ENCODE data around the gene POU2AF2. TPM values are rescaled to one million over a fixed set of nuclear protein-coding genes. Genes with fewer than 3 reads are reported as not detected.

Gene POU2AF2
- total and polyA plus RNA-seq, 2 donors (not counting 3 experiments of a cell fraction or from before 2014, with no cell fraction given) = not detected

GRCh38 chr11:111302298-111302697 is 56.8 kb downstream of the POU2AF2 start:
- Histone ChIP-seq H3K9ac (replicated peaks; ENCODE audit: extremely low read depth, insufficient read depth, low read length) (no peak overlapping the region), H3K27ac (ENCODE audit: insufficient read depth, low read depth, low read length) (no peak overlapping the region), H3K4me2 (ENCODE audit: insufficient read depth, low read length) (no peak overlapping the region), H3K9me1 (replicated peaks; ENCODE audit: control insufficient read depth, extremely low read depth, insufficient read depth, low read length) (no peaks in the 10 kb centered on the region), H3K4me1 (ENCODE audit: control insufficient read depth, extremely low read depth, insufficient read depth, low read length) (no peaks in the 10 kb centered on the region), H3K9me3 (replicated peaks; ENCODE audit: control insufficient read depth, insufficient read depth, low read length) (no peaks in the 10 kb centered on the region), H3K4me3 (replicated peaks in 1 of 3; ENCODE audit: insufficient read depth in 1 of 3, low read depth in 1 of 3, low read length in 3 of 3) (no peak overlapping the region), H3K27me3 (ENCODE audit: control insufficient read depth in 2 of 2, insufficient read depth in 2 of 2, low read length in 2 of 2) (peaks cover 28 to 52% of the 10 kb centered on the region in 2 experiments), H4K20me1 (replicated peaks; ENCODE audit: control insufficient read depth, extremely low read depth, insufficient read depth, low read length) (no peaks in the 10 kb centered on the region), H2AFZ (ENCODE audit: low read depth, low read length) (no peak overlapping the region), H3K36me3 (ENCODE audit: control insufficient read depth in 2 of 2, extremely low read depth in 1 of 2, insufficient read depth in 2 of 2, low read length in 2 of 2) (no peaks in the 10 kb centered on the region), H3K79me2 (ENCODE audit: control insufficient read depth, insufficient read depth, low read length) (no peaks in the 10 kb centered on the region)
- DNase-seq (ENCODE audit: low read depth, low spot score) (no peak), FAIRE-seq (no peak)
- dilution Hi-C loops (cut with MboI; ENCODE audit: extremely low pct_ligation_motif_present, low sequenced_read_pairs) (no loop called here), intact Hi-C loops (cut with micrococcal nuclease) (no loop called here)
- POLR2A ChIA-PET = no interaction called here
- no TSS peak for BruUV-seq (replicated peaks)
- TF ChIP-seq JUN (IDR thresholded peaks at IDR 0.05; ENCODE audit: borderline replicate concordance, insufficient read depth, insufficient read length, low read depth) (no peak), MAX (IDR thresholded peaks at IDR 0.05; ENCODE audit: insufficient read depth, insufficient read length) (no peak), FOS (IDR thresholded peaks at IDR 0.05; ENCODE audit: borderline replicate concordance, insufficient read depth, low read length) (no peak), EZH2 (IDR thresholded peaks at IDR 0.05; ENCODE audit: borderline replicate concordance, low read depth, low read length, severe bottlenecking) (no peak), POLR2A (IDR thresholded peaks at IDR 0.05; ENCODE audit: low read depth, low read length) (no peak), GATA2 (IDR thresholded peaks at IDR 0.05; ENCODE audit: insufficient read depth, insufficient read length, low read depth, low read length) (no peak), MYC (IDR thresholded peaks at IDR 0.05; ENCODE audit: low read depth, low read length) (no peak), POLR2AphosphoS5 (IDR thresholded peaks at IDR 0.05; ENCODE audit: insufficient read depth, low read depth, low read length) (no peak), CTCF (IDR thresholded peaks at IDR 0.05; ENCODE audit: extremely low read depth in 1 of 2, insufficient read depth in 1 of 2, low read depth in 1 of 2, low read length in 2 of 2) (no peak)
- CTCF ChIA-PET = no interaction called here

Measured in endothelial cell of umbilical vein (primary cell).